Measurements from ENCODE around the gene SLC14A1. TPM values are rescaled to one million over a fixed set of nuclear protein-coding genes. Genes with fewer than 3 reads are reported as not detected.

Gene SLC14A1
- total RNA-seq, 4 donors from 2014 or later: 0.19 to 9.8 (median 0.85) TPM; not detected in 1

GRCh38 chr18:45739848-45740247 is 15.9 kb downstream of the SLC14A1 start:
- TF ChIP-seq, protein P1, sequence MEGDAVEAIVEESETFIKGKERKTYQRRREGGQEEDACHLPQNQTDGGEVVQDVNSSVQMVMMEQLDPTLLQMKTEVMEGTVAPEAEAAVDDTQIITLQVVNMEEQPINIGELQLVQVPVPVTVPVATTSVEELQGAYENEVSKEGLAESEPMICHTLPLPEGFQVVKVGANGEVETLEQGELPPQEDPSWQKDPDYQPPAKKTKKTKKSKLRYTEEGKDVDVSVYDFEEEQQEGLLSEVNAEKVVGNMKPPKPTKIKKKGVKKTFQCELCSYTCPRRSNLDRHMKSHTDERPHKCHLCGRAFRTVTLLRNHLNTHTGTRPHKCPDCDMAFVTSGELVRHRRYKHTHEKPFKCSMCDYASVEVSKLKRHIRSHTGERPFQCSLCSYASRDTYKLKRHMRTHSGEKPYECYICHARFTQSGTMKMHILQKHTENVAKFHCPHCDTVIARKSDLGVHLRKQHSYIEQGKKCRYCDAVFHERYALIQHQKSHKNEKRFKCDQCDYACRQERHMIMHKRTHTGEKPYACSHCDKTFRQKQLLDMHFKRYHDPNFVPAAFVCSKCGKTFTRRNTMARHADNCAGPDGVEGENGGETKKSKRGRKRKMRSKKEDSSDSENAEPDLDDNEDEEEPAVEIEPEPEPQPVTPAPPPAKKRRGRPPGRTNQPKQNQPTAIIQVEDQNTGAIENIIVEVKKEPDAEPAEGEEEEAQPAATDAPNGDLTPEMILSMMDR (IDR thresholded peaks at IDR 0.05; ENCODE audit: low read depth): no peak

DNA sequence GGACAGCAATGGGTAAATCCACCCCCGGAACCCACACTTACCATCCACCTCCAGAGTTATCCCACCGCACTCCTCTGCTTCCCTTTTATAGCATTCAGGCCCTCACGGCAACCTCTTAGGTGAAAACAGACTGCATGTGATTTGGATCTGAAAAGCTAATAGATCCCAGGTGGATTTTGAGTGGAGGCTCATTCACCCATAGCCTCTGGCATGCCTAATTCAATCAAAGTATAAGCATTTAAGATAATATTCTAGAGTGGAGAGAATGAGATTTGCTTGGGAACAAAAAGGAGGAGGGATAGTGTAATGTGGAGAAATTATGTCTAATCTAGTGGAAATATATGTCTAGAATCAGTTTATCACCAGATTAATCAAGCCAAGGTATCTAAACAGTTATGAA is 17.1 kb downstream of the SLC14A1 start:
- TF ChIP-seq, protein P1 (IDR thresholded peaks at IDR 0.05; ENCODE audit: low read depth): no peak

DNA sequence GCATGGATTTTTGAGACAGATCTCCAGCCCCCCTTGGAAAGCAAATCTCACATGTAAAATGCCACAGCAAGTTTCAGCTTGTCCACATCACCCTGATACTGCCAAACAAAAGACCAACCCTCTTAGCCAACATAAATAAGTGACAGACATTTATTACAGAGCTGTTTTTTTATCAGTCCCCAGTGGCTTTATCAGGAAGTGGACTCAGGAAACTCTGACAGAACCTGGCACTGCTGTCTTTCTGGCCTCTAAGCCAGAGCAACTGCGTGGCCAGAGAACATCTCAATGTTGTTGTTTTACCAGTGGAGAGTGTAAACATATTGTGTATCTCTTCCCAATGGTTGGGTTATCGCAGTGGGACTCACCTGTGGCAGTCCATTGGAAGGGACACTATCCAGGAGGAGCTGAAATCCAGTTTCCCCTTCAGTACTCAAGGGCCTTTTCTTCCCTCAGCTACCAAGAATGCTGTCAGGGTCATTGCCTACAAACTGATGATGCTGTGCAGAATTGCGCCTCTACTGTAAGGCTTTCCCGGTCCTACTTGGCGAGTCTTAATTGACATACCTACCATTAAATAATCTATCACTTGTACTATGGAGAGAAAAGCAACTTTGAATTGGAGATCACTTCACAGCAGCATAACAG is 22.0 kb downstream of the SLC14A1 start:
- TF ChIP-seq, protein P1 (IDR thresholded peaks at IDR 0.05; ENCODE audit: low read depth): no peak

DNA sequence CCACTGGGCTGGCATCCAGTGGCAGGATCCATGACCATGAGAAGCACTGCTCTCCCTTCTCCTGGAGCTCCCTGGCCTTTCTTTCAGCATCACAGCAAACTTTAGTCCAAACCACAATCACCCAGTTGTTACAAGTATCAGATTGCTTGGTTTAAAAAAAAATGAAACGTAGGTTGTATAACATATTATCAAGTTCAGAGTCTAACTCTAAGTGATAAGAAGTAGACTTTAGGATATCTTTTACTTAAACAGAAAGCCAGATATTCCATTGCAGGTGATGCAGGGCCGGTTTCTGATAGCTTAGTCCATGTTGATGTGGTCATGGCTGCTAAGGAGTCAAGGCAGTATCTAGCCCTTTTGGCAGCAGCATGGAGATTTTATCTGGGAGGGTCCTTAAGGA is 24.5 kb downstream of the SLC14A1 start:
- TF ChIP-seq, protein P1 (IDR thresholded peaks at IDR 0.05; ENCODE audit: low read depth): no peak

- TF ChIP-seq, protein P1 (IDR thresholded peaks at IDR 0.05; ENCODE audit: low read depth): no peak
Measured at GRCh38 chr18:45749918-45750689, 26.1 kb downstream of the SLC14A1 start.

DNA sequence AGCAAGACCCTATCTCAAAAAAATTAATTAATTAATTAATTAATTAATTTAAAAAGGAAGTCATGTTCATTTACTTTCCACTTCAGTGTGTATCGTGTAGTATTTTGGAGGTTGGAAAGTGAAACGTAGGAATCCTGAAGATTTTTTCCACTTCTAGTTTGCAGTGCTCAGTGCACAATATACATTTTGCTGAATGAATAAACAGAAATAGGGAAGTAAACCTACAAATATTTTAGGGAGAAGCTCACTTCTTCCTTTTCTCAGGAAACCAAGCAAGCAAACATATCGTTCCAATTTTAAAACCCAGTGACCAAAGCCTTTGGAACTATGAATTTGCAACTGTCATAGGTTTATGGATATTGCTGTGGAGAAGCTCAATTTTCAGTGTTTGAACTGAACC is 27.8 kb downstream of the SLC14A1 start:
- TF ChIP-seq, protein P1 (IDR thresholded peaks at IDR 0.05; ENCODE audit: low read depth): no peak

DNA sequence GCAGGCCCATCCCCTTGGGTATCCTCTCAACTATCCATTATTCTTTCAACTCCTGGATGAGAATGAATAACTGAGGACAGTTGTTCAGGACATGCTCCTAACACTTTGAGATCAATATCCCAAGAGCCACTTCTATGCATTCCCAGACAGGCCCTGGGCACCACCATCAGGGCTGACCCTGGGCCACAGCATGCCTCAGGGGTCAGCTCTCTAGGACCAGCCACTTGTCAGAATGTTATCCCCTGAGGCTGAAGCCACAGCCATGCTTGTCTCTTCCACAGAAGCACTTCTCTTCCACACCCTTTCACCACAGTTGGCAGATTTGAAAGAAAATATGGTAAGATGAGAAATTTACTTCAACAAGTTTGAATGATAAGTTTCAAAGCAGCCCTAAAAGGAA is 28.7 kb downstream of the SLC14A1 start:
- TF ChIP-seq, protein P1 (IDR thresholded peaks at IDR 0.05; ENCODE audit: low read depth): no peak

Measured in subcutaneous adipose tissue (tissue), 4 donors.